H9 (cell line): Measurements from ENCODE around the gene MARS1. TPM values are rescaled to one million over a fixed set of nuclear protein-coding genes. Genes with fewer than 3 reads are reported as not detected.

Experiments
- DNase-seq: peaks from one replicate; pipeline ENCODE4 v3.0.0-alpha.2; 2017
- H2AFZ ChIP-seq: one replicate; pipeline ENCODE4 v1.6.1; 2013; ENCODE audit warnings: mild to moderate bottlenecking, low read length, control low read depth, moderate library complexity
- H2AK5ac ChIP-seq: 2 replicates; pipeline ENCODE4 v1.6.1; 2013; ENCODE audit warnings: low read length, control low read depth, mixed read lengths; ENCODE audit not compliant: insufficient read length
- H2BK120ac ChIP-seq: one replicate; pipeline ENCODE4 v1.6.1; 2013; ENCODE audit warnings: low read depth, mild to moderate bottlenecking, low read length, control low read depth, inconsistent platforms; ENCODE audit not compliant: poor library complexity, severe bottlenecking
- H2BK12ac ChIP-seq: 2 replicates; pipeline ENCODE4 v1.6.1; 2013; ENCODE audit warnings: low read length, control low read depth, mixed read lengths, low read depth; ENCODE audit not compliant: insufficient read length
- H2BK15ac ChIP-seq: 2 replicates; pipeline ENCODE4 v1.6.1; 2013; ENCODE audit warnings: low read depth, low read length, control low read depth
- H2BK20ac ChIP-seq: one replicate; pipeline ENCODE4 v1.6.1; 2013; ENCODE audit warnings: low read depth, mild to moderate bottlenecking, low read length, control low read depth, inconsistent platforms; ENCODE audit not compliant: poor library complexity, severe bottlenecking
- H2BK5ac ChIP-seq: 2 replicates; pipeline ENCODE4 v1.6.1; 2013; ENCODE audit warnings: low read length, control low read depth, mixed read lengths; ENCODE audit not compliant: insufficient read length
- H3K14ac ChIP-seq: 2 replicates; pipeline ENCODE4 v1.6.1; 2013; ENCODE audit warnings: low read length, control low read depth; ENCODE audit not compliant: insufficient read depth
- H3K18ac ChIP-seq: 2 replicates; pipeline ENCODE4 v1.6.1; 2013; ENCODE audit warnings: low read depth, mild to moderate bottlenecking, mixed read lengths, low read length, control low read depth; ENCODE audit not compliant: insufficient read length
- H3K23ac ChIP-seq: 2 replicates; pipeline ENCODE4 v1.6.1; 2013; ENCODE audit warnings: low read length, control low read depth, mixed read lengths, low read depth; ENCODE audit not compliant: insufficient read length
- H3K23me2 ChIP-seq: 2 replicates; pipeline ENCODE4 v1.6.1; 2013; ENCODE audit warnings: low read depth, mild to moderate bottlenecking, mixed read lengths, low read length, control low read depth; ENCODE audit not compliant: insufficient read length, poor library complexity, severe bottlenecking
- H3K27ac ChIP-seq: 2 replicates; pipeline ENCODE4 v1.5.1; 2013; ENCODE audit warnings: low read length, control low read depth, mixed read lengths, low read depth; ENCODE audit not compliant: insufficient read length
- H3K27me3 ChIP-seq: 2 replicates; pipeline ENCODE4 v1.6.1; 2013; ENCODE audit warnings: low read length, control low read depth, inconsistent platforms; ENCODE audit not compliant: insufficient read depth
- H3K4ac ChIP-seq: 2 replicates; pipeline ENCODE4 v1.6.1; 2013; ENCODE audit warnings: low read depth, mild to moderate bottlenecking, control low read depth, inconsistent platforms, low read length, moderate library complexity
- H3K4me1 ChIP-seq: 2 replicates; pipeline ENCODE4 v1.6.1; 2013; ENCODE audit warnings: low read length, control low read depth, inconsistent platforms; ENCODE audit not compliant: insufficient read depth
- H3K4me2 ChIP-seq: 2 replicates; pipeline ENCODE4 v1.6.1; 2013; ENCODE audit warnings: low read length, control low read depth, mixed read lengths; ENCODE audit not compliant: insufficient read length, insufficient read depth
- H3K56ac ChIP-seq: 2 replicates; pipeline ENCODE4 v1.6.1; 2013; ENCODE audit warnings: low read depth, mild to moderate bottlenecking, mixed read lengths, low read length, control low read depth; ENCODE audit not compliant: insufficient read length
- H3K79me1 ChIP-seq: 2 replicates; pipeline ENCODE4 v1.6.1; 2013; ENCODE audit warnings: low read depth, mild to moderate bottlenecking, moderate library complexity, low read length, control low read depth, inconsistent platforms; ENCODE audit not compliant: insufficient read depth, poor library complexity, severe bottlenecking
- H3K79me2 ChIP-seq: 2 replicates; pipeline ENCODE4 v1.6.1; 2013; ENCODE audit warnings: low read length, control low read depth, inconsistent platforms; ENCODE audit not compliant: insufficient read depth
- H3K9ac ChIP-seq: 2 replicates; pipeline ENCODE4 v1.6.1; 2013; ENCODE audit warnings: low read length, control low read depth, mixed read lengths; ENCODE audit not compliant: insufficient read length; ENCODE audit errors: extremely low read depth
- H3K9me3 ChIP-seq: one replicate; pipeline ENCODE4 v1.6.1; 2013; ENCODE audit warnings: low read depth, low read length, inconsistent platforms; ENCODE audit not compliant: control insufficient read depth
- H3T11ph ChIP-seq: one replicate; pipeline ENCODE4 v1.6.1; 2013; ENCODE audit warnings: mild to moderate bottlenecking, low read length, control low read depth, inconsistent platforms
- H4K20me1 ChIP-seq: one replicate; pipeline ENCODE4 v1.6.1; 2013; ENCODE audit not compliant: control insufficient read depth, insufficient read length, insufficient read depth
- H4K5ac ChIP-seq: 2 replicates; pipeline ENCODE4 v1.6.1; 2013; ENCODE audit warnings: low read depth, mild to moderate bottlenecking, mixed read lengths, low read length, control low read depth; ENCODE audit not compliant: insufficient read length
- H4K8ac ChIP-seq: replicated peaks from 2 replicates; pipeline ENCODE4 v1.6.1; 2013; ENCODE audit warnings: low read length, control low read depth, mixed read lengths, low read depth; ENCODE audit not compliant: insufficient read length
- H4K91ac ChIP-seq: 2 replicates; pipeline ENCODE4 v1.6.1; 2013; ENCODE audit warnings: low read depth, mild to moderate bottlenecking, moderate library complexity, mixed read lengths, low read length, control low read depth; ENCODE audit not compliant: insufficient read length
- H3K27ac Mint-ChIP-seq, 3 experiments: 2 replicates in 2 of 3; 3 replicates in 1 of 3; pipeline ENCODE4 v1.8.0; 2020 to 2021; ENCODE audit warnings: mixed read lengths in 3 of 3, mild to moderate bottlenecking in 1 of 3, moderate library complexity in 1 of 3
- H3K27me3 Mint-ChIP-seq: 2 replicates; pipeline ENCODE4 v1.8.0; 2021; ENCODE audit warnings: low read depth, mild to moderate bottlenecking, moderate library complexity, mixed read lengths
- H3K36me3 Mint-ChIP-seq, 3 experiments: 2 replicates in 2 of 3; 3 replicates in 1 of 3; pipeline ENCODE4 v1.8.0; 2020 to 2021; ENCODE audit warnings: low read depth in 3 of 3, mixed read lengths in 3 of 3; ENCODE audit not compliant: insufficient read depth in 1 of 3
- H3K4me1 Mint-ChIP-seq, 2 experiments: 2 replicates each; pipeline ENCODE4 v1.8.0; 2020; ENCODE audit warnings: mixed read lengths in 2 of 2
- H3K4me3 Mint-ChIP-seq, 2 experiments: 2 replicates in 1 of 2; 3 replicates in 1 of 2; pipeline ENCODE4 v1.8.0; 2020 to 2021; ENCODE audit warnings: mild to moderate bottlenecking in 2 of 2, mixed read lengths in 2 of 2, moderate library complexity in 1 of 2
- H3K9me3 Mint-ChIP-seq, 2 experiments: 2 replicates in 1 of 2; 3 replicates in 1 of 2; pipeline ENCODE4 v1.8.0; 2020; ENCODE audit warnings: mild to moderate bottlenecking in 2 of 2, mixed read lengths in 2 of 2, moderate library complexity in 1 of 2
- CTCF ChIP-seq: fragments of 200-600 bp; sonication (generic); conservative IDR thresholded peaks from 3 replicates; pipeline ENCODE4 v1.8.0; 2021; ENCODE audit warnings: antibody characterized with exemption, mild to moderate bottlenecking
- WGBS: extraction: QIAGEN DNeasy Blood & Tissue Kit; methylation state at CpG from one replicate; pipeline ENCODE4 v1.1.7; 2013; ENCODE audit warnings: missing lambda C conversion rate, low lambda C conversion rate, mixed read lengths; ENCODE audit not compliant: insufficient read length; ENCODE audit errors: extremely low coverage; 5-methylcytosine and 5-hydroxymethylcytosine counted together
- total RNA-seq: library from RNA; stranded (reverse); gene quantifications from 2 replicates; pipeline ENCODE4 v1.2.1, GENCODE V29; 2021

MARS1 gene
- total RNA-seq, 1 experiment from 2014 or later: 368 TPM

DNA sequence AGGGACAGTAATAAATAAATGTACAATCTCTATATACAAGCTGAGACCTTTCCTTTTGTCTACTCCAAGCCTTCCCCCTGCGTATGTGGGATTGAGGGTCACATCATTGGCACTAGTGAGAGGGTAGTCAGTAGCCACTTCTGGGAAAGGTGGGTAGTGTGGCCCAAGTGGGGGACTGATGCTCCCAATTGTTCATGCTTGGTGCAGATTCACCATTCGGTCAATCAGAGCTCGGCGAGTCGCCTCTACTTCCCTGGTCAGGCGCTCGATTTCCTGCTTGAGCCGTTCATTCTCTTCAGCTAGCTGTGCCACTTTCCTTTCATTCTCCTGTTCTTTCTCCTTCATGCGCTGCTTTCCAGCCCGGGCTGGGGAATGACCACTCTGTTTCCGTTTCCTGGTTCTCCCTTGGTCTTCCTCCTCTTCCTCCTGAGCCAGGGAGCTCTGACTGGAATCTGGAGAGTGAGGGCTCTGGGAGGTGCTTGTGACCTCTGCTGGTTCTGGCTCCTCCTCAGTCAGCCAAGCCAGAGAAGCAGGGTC is 28.8 kb downstream of the MARS1 start:
- no peak for DNase-seq

More for the DNA sequence above, 28.8 kb downstream of the MARS1 start:
- Histone ChIP-seq H4K20me1 (no peaks in the 10 kb centered on the region), H4K91ac (no peak overlapping the region), H3K9me3 (no peaks in the 10 kb centered on the region), H3K4me1 (peaks cover 3% of the 10 kb centered on the region; the same call in 1 of the 2 replicates), H3K18ac (no peak overlapping the region), H3K4ac (no peak overlapping the region), H2BK12ac (no peak overlapping the region), H2BK20ac (no peak overlapping the region), H3K23me2 (peaks cover 11% of the 10 kb centered on the region), H2BK5ac (no peak overlapping the region), H3K79me1 (no peaks in the 10 kb centered on the region), H2AFZ (no peak overlapping the region), H3K23ac (no peak overlapping the region), H3K14ac (no peak overlapping the region), H2BK120ac (no peak overlapping the region), H3K79me2 (0 out of 2 replicates have a peak, but pooled peaks cover 1% of the 10 kb centered on the region), H3K27me3 (no peaks in the 10 kb centered on the region), H3T11ph (no peak overlapping the region), H3K56ac (no peak overlapping the region), H3K4me2 (no peak overlapping the region), H3K9ac (no peak overlapping the region), H2AK5ac (no peak overlapping the region), H4K5ac (no peak overlapping the region), H3K27ac (no peak overlapping the region), H2BK15ac (no peak overlapping the region), H4K8ac (no peak overlapping the region)
- no peak overlapping the region for H3K4me3 Mint-ChIP-seq
- no peaks in the 10 kb centered on the region for H3K9me3 Mint-ChIP-seq
- TF ChIP-seq CTCF: no peak
- H3K27ac Mint-ChIP-seq: peak overlapping the region; percentile 29 to 87 (median 53); a peak in 5 of 7 replicates
- peaks cover 61 to 77% (median 73%) of the 10 kb centered on the region in 3 experiments for H3K36me3 Mint-ChIP-seq
- peaks cover 2% of the 10 kb centered on the region; the same call in 1 of the 2 replicates for H3K27me3 Mint-ChIP-seq
- no CpG with 5 or more reads among the region's 11 CpGs for WGBS
- H3K4me1 Mint-ChIP-seq: peaks cover 18 to 25% of the 10 kb centered on the region in 2 experiments
